Osteoblast (primary cell): ENCODE measurements around the gene PMAIP1. TPM values are rescaled to one million over a fixed set of nuclear protein-coding genes. Genes with fewer than 3 reads are reported as not detected.
A peak's percentile ranks its signal among the peaks of the same experiment; 100 is the strongest.

Source experiments
- DNase-seq: peaks from one replicate; pipeline ENCODE4 v3.0.0; 2011; ENCODE audit warnings: low spot score, mixed read lengths; ENCODE audit not compliant: insufficient read length; ENCODE audit errors: missing footprints
- H2AFZ ChIP-seq: 2 replicates; pipeline ENCODE4 v1.6.0; 2011; ENCODE audit warnings: mild to moderate bottlenecking, low read length
- H3K27ac ChIP-seq: 2 replicates; pipeline ENCODE4 v1.5.1; 2011; ENCODE audit warnings: mild to moderate bottlenecking, low read depth, low read length, moderate library complexity
- H3K27me3 ChIP-seq: 2 replicates; pipeline ENCODE4 v1.6.0; 2012; ENCODE audit warnings: mild to moderate bottlenecking, control low read depth, inconsistent platforms, low read length, moderate library complexity; ENCODE audit not compliant: insufficient read depth
- H3K36me3 ChIP-seq: 2 replicates; pipeline ENCODE4 v1.5.1; 2011; ENCODE audit warnings: mild to moderate bottlenecking, low read length, control low read depth, moderate library complexity; ENCODE audit not compliant: insufficient read depth
- H3K4me1 ChIP-seq: 2 replicates; pipeline ENCODE4 v1.5.1; 2011; ENCODE audit warnings: mild to moderate bottlenecking, low read length, control low read depth, moderate library complexity; ENCODE audit not compliant: insufficient read depth
- H3K4me2 ChIP-seq: 2 replicates; pipeline ENCODE4 v1.6.0; 2011; ENCODE audit warnings: mild to moderate bottlenecking, low read length; ENCODE audit not compliant: insufficient read depth
- H3K4me3 ChIP-seq: fragments of 200-600 bp; sonication (generic); 3 replicates; pipeline ENCODE4 v1.5.1; 2012; ENCODE audit warnings: mild to moderate bottlenecking, low read length, inconsistent platforms; ENCODE audit not compliant: insufficient read depth
- H3K79me2 ChIP-seq: 2 replicates; pipeline ENCODE4 v1.6.0; 2012; ENCODE audit warnings: mild to moderate bottlenecking, low read length, control low read depth, inconsistent platforms; ENCODE audit not compliant: insufficient read depth
- H3K9me3 ChIP-seq: 2 replicates; pipeline ENCODE4 v1.5.1; 2011; ENCODE audit warnings: low read depth, low read length, control low read depth
- H4K20me1 ChIP-seq: 2 replicates; pipeline ENCODE4 v1.6.0; 2012; ENCODE audit warnings: mild to moderate bottlenecking, low read length, control low read depth; ENCODE audit not compliant: insufficient read depth
- CTCF ChIP-seq: IDR thresholded peaks from 2 replicates; pipeline ENCODE4 v1.5.1; 2011; ENCODE audit warnings: mild to moderate bottlenecking, low read depth, low read length, moderate library complexity; ENCODE audit errors: extremely low read depth
- total RNA-seq: library from RNA; depleted of rRNA; stranded (reverse); fragments of >200 nt; gene quantifications from 2 replicates; pipeline ENCODE4 v1.2.3, GENCODE V29; 2012

The PMAIP1 gene
- total RNA-seq, 1 donor, result 4.0 TPM

GRCh38 chr18:59945544-59945943, 45.7 kb downstream of the PMAIP1 start:
- Histone ChIP-seq H3K9me3 (no peaks in the 10 kb centered on the region), H3K27me3 (no peaks in the 10 kb centered on the region), H3K36me3 (no peaks in the 10 kb centered on the region), H3K27ac (no peak overlapping the region), H3K4me1 (peaks cover 8% of the 10 kb centered on the region), H3K4me2 (no peak overlapping the region), H3K4me3 (no peak overlapping the region), H4K20me1 (no peaks in the 10 kb centered on the region), H2AFZ (no peak overlapping the region), H3K79me2 (no peaks in the 10 kb centered on the region)
- DNase-seq, result no peak
- no peak for TF ChIP-seq CTCF

DNA sequence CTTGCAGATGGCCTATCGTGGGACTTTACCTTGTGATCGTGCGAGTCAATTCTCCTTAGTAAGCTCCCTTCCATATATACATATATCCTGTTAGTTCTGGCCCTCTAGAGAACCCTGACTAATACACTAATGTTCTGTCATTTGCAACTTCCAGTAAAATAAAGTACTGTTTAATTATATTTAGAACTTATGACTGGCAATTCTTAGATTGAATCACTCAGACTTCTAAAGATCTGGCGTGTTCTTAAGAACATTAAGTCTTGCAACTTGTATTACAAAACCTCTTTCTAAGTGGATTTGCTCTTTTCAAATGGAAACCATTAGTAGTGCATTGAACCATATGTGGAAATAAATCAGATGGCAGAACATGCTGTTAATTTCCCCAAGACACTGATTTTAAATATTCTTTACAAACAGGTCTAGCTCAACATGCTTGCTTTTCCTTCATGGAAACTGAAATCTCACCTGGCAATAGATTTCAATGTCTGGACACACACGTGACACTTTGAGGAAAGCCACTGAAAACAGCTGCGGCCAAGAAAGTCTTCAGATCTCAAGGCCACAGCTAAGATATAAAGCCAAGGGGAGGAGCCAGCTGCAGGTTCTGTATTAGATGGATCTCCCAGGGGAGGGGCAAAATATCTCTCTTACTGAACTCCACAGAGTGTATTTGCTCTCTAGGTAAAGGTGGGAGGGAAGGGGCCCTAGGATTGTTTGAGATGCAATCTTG, 50.6 kb downstream of the PMAIP1 start:
- H3K27me3 ChIP-seq, result no peaks in the 10 kb centered on the region
- no peak for TF ChIP-seq CTCF
- H2AFZ ChIP-seq, result peak overlapping the region; percentile 31
- H3K36me3 ChIP-seq, result no peaks in the 10 kb centered on the region
- no peaks in the 10 kb centered on the region for H3K79me2 ChIP-seq
- peaks cover 32% of the 10 kb centered on the region for H3K4me1 ChIP-seq
- H3K9me3 ChIP-seq, result no peaks in the 10 kb centered on the region
- H3K27ac ChIP-seq, result peak overlapping the region; percentile 57
- H3K4me3 ChIP-seq, result no peak overlapping the region
- no peak for DNase-seq
- no peak overlapping the region for H3K4me2 ChIP-seq
- no peaks in the 10 kb centered on the region for H4K20me1 ChIP-seq

GRCh38 chr18:59951591-59951990, 51.8 kb downstream of the PMAIP1 start:
- Histone ChIP-seq H3K4me1 (peaks cover 32% of the 10 kb centered on the region), H3K27ac (no peak overlapping the region), H4K20me1 (no peaks in the 10 kb centered on the region), H3K4me2 (no peak overlapping the region), H3K36me3 (no peaks in the 10 kb centered on the region), H2AFZ (no peak overlapping the region), H3K79me2 (no peaks in the 10 kb centered on the region), H3K9me3 (no peaks in the 10 kb centered on the region), H3K4me3 (no peak overlapping the region), H3K27me3 (no peaks in the 10 kb centered on the region)
- no peak for TF ChIP-seq CTCF
- DNase-seq, result no peak

GRCh38 chr18:59952283-59953007, 52.6 kb downstream of the PMAIP1 start:
- DNase-seq, result no peak
- no peaks in the 10 kb centered on the region for H3K9me3 ChIP-seq
- no peaks in the 10 kb centered on the region for H4K20me1 ChIP-seq
- no peaks in the 10 kb centered on the region for H3K79me2 ChIP-seq
- no peak overlapping the region for H3K4me2 ChIP-seq
- peak overlapping the region; percentile 24 for H3K27ac ChIP-seq
- no peaks in the 10 kb centered on the region for H3K36me3 ChIP-seq
- no peak overlapping the region for H3K4me3 ChIP-seq
- no peak overlapping the region for H2AFZ ChIP-seq
- TF ChIP-seq CTCF, result no peak
- peaks cover 32% of the 10 kb centered on the region for H3K4me1 ChIP-seq
- no peaks in the 10 kb centered on the region for H3K27me3 ChIP-seq
